ENCODE results near the gene C17orf67.

The C17orf67 gene

GRCh38 chr17:56833057-56833808, 487 bp downstream of the C17orf67 start:
- DNase-seq (ENCODE audit: low read depth), result peak; percentile 88

GRCh38 chr17:56832446-56832845, 1.3 kb downstream of the C17orf67 start:
- peak; percentile 29 for DNase-seq (ENCODE audit: low read depth)

- DNase-seq (ENCODE audit: low read depth), result no peak
Observed at GRCh38 chr17:56831369-56832095, 2.2 kb downstream of the C17orf67 start.

GRCh38 chr17:56830726-56831368, 2.9 kb downstream of the C17orf67 start:
- no peak for DNase-seq (ENCODE audit: low read depth)

GRCh38 chr17:56826611-56827414, 6.9 kb downstream of the C17orf67 start:
- no peak for DNase-seq (ENCODE audit: low read depth)

- no peak for DNase-seq (ENCODE audit: low read depth)
Observed at GRCh38 chr17:56824503-56824902, 9.2 kb downstream of the C17orf67 start.

GRCh38 chr17:56823848-56824247, 9.9 kb downstream of the C17orf67 start:
- no peak for DNase-seq (ENCODE audit: low read depth)

- no peak for DNase-seq (ENCODE audit: low read depth)
Observed at GRCh38 chr17:56822725-56823124, 11.0 kb downstream of the C17orf67 start.

GRCh38 chr17:56821847-56822534, 11.7 kb downstream of the C17orf67 start:
- DNase-seq (ENCODE audit: low read depth), result no peak

- DNase-seq (ENCODE audit: low read depth), result no peak
Observed at GRCh38 chr17:56820207-56820606, 13.5 kb downstream of the C17orf67 start.

- peak; percentile 87 for DNase-seq (ENCODE audit: low read depth)
Observed at GRCh38 chr17:56819431-56820145, 14.1 kb downstream of the C17orf67 start.

GRCh38 chr17:56819030-56819429, 14.7 kb downstream of the C17orf67 start:
- no peak for DNase-seq (ENCODE audit: low read depth)

GRCh38 chr17:56817066-56817465, 16.7 kb downstream of the C17orf67 start:
- DNase-seq (ENCODE audit: low read depth), result no peak

GRCh38 chr17:56815711-56816110, 18.0 kb downstream of the C17orf67 start:
- peak; percentile 93 for DNase-seq (ENCODE audit: low read depth)

- DNase-seq (ENCODE audit: low read depth), result no peak
Observed at GRCh38 chr17:56812901-56813388, 20.8 kb downstream of the C17orf67 start.

GRCh38 chr17:56810891-56811775, 22.6 kb downstream of the C17orf67 start:
- no peak for DNase-seq (ENCODE audit: low read depth)

- no peak for DNase-seq (ENCODE audit: low read depth)
Observed at GRCh38 chr17:56810343-56810742, 23.4 kb downstream of the C17orf67 start.

GRCh38 chr17:56809820-56810179, 23.9 kb downstream of the C17orf67 start:
- no peak for DNase-seq (ENCODE audit: low read depth)

GRCh38 chr17:56809106-56809819, 24.5 kb downstream of the C17orf67 start:
- no peak for DNase-seq (ENCODE audit: low read depth)

Measured in ELR (cell line).